SK-N-MC (cell line): ENCODE data around the gene SAPCD1.

Experiments used
- EZH2 ChIP-seq: fragments of 200-600 bp; sonication (generic); IDR thresholded peaks from one replicate; pipeline ENCODE4 v1.6.1; 2017; ENCODE audit warnings: antibody characterized with exemption
- FOXP2 ChIP-seq: optimal IDR thresholded peaks from 2 replicates; pipeline ENCODE3; 2011; ENCODE audit warnings: mild to moderate bottlenecking, moderate library complexity; ENCODE audit not compliant: insufficient read depth; ENCODE audit errors: extremely low read length, control extremely low read depth
- POLR2AphosphoS5 ChIP-seq: IDR thresholded peaks from 2 replicates; pipeline ENCODE4 v1.6.1; 2012; ENCODE audit warnings: mild to moderate bottlenecking, low read depth, low read length, borderline replicate concordance

DNA sequence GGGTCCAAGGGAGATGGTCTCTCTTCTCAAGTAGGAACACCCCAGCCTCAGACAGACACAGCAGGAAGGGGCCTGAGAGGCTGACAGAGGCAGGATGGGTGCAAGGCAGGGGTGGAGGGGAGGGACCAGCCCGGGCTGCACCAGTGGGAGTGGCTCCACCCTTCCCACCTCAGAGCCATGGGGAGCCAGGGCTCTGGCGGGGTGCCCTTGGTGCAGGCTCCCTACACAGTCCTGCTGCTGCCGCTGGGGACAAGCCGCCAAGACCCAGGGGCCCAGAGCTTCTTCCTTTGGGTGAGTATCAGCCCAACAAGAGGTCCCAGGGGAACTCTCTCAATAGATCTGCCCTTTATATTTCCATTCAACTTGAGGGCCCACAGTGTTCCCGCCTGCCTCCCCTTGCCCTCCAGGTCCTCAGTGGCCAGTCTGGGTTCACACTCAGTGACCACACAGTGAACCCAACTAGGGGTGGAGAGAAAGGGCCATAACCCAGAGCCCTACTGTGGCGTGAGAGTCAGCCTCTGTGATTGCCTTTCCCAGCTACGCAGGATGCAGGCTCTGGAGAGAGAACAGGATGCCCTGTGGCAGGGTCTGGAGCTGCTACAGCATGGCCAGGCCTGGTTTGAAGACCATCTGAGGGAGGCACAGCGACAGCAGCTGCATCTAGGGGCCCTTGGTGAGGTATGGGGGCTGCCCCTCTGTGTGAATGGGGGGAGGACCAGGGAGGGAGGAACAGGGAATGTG is 592 bp downstream of the SAPCD1 start:
- TF ChIP-seq EZH2 (no peak), POLR2AphosphoS5 (no peak), FOXP2 (no peak)
